ENCODE results near the gene MYO9B.
A peak's percentile ranks its signal among the peaks of the same experiment; 100 is the strongest.

The MYO9B gene

DNA sequence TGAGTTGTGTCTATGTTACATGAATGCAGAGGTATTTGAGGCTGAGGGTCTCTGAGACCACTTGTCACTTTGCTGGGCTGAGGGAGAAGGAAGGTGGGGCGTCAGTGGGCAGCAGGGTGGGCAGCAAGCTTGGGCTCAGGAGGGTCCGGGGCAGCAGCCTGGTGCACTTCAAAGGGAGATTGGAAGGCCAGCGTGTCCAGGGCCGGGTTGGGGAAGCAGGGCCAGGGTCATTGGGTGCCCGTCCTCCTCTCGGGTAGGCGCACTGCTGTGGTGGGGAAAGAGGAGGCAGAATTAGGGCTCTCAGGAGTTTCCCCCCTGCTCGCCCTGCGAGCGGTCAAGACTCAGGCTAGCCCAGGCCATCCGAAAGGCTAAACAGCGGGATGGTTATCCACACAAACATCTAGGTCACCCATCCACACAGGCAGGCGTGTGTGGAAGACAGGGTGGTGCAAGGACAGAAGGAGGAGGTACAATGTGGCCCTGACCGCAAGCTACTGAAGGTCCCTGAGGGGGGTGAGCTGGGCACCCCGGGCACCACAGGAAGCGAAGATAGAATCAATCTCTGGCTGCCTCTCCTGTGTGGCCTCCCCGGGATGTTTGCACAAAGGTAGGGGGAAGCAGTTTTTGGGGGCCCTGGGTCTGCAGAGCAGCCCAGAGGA, 37.7 kb downstream of the MYO9B start:
- H3K4me3 ChIP-seq (replicated peaks; ENCODE audit: low read depth, low read length), result no peak overlapping the region
- TF ChIP-seq, protein P1, sequence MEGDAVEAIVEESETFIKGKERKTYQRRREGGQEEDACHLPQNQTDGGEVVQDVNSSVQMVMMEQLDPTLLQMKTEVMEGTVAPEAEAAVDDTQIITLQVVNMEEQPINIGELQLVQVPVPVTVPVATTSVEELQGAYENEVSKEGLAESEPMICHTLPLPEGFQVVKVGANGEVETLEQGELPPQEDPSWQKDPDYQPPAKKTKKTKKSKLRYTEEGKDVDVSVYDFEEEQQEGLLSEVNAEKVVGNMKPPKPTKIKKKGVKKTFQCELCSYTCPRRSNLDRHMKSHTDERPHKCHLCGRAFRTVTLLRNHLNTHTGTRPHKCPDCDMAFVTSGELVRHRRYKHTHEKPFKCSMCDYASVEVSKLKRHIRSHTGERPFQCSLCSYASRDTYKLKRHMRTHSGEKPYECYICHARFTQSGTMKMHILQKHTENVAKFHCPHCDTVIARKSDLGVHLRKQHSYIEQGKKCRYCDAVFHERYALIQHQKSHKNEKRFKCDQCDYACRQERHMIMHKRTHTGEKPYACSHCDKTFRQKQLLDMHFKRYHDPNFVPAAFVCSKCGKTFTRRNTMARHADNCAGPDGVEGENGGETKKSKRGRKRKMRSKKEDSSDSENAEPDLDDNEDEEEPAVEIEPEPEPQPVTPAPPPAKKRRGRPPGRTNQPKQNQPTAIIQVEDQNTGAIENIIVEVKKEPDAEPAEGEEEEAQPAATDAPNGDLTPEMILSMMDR (IDR thresholded peaks at IDR 0.05; ENCODE audit: insufficient read depth, low read length, poor library complexity, severe bottlenecking), result no peak
- peaks cover 44% of the 10 kb centered on the region for H3K36me3 ChIP-seq (ENCODE audit: control insufficient read depth, insufficient read depth, low read length)
- no peaks in the 10 kb centered on the region for H3K27me3 ChIP-seq (replicated peaks; ENCODE audit: control insufficient read depth, insufficient read depth, low read length)
- DNase-seq (ENCODE audit: extremely low read depth, insufficient read length), result no peak

DNA sequence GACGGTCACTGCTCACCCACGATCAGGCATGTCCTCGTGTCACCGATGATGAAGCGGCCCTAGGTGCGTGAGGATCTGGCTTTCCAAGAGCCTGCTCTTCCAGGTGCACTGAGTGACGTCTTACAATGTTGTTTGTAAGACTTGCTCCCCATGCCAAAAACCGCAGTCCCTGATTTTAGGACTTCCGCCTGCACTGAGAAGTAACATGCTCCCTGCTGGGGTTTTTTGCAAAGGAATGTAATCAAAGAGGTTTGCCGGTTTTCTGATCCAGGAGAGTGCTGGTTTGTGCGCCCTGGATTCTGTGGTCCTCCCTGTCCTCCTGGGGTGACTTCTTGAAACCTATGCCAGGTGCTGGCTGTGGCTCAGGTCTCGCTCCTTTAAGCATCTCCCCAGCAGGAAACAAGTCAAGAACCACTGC, 38.8 kb downstream of the MYO9B start:
- TF ChIP-seq, protein P1 (IDR thresholded peaks at IDR 0.05; ENCODE audit: insufficient read depth, low read length, poor library complexity, severe bottlenecking), result no peak
- Histone ChIP-seq H3K27me3 (replicated peaks; ENCODE audit: control insufficient read depth, insufficient read depth, low read length) (no peaks in the 10 kb centered on the region), H3K4me3 (replicated peaks; ENCODE audit: low read depth, low read length) (no peak overlapping the region), H3K36me3 (ENCODE audit: control insufficient read depth, insufficient read depth, low read length) (peaks cover 47% of the 10 kb centered on the region)
- no peak for DNase-seq (ENCODE audit: extremely low read depth, insufficient read length)

DNA sequence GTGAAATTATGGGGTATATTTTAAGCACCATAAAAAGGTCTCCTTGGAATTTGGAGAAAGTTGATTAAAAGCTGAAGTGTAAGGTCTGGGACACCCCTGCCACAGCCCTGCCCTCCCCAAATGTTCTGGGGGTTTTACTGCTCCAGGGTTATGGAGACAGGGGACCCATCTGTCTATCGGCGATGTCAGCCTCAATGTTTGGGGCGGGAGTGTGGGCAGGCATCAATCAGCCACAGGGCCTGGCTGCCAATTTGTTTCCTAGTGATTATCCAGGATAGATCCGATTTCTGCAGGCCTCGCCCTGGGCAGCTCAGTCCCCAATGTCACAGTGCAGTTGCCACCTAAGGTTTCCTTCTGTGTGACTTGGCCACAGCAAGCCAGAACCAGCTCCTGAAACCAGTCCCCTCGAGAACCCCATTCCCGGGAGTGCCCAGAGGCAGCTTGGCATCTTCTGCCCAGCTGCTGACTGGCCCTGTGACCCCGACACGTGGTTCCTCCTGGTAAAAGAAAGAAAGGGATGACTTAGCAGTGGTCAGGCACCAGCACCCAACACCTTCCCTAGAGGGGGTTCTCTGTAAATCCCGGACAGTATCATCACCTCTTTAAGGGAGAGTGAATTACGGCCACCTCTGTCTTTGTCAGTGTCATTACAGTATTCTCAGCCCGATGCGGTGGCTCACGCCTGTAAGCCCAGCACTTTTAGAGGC, 41.6 kb downstream of the MYO9B start:
- Histone ChIP-seq H3K4me3 (replicated peaks; ENCODE audit: low read depth, low read length) (no peak overlapping the region), H3K36me3 (ENCODE audit: control insufficient read depth, insufficient read depth, low read length) (peaks cover 34% of the 10 kb centered on the region), H3K27me3 (replicated peaks; ENCODE audit: control insufficient read depth, insufficient read depth, low read length) (no peaks in the 10 kb centered on the region)
- peak; percentile 24 for DNase-seq (ENCODE audit: extremely low read depth, insufficient read length)
- TF ChIP-seq, protein P1 (IDR thresholded peaks at IDR 0.05; ENCODE audit: insufficient read depth, low read length, poor library complexity, severe bottlenecking), result no peak

DNA sequence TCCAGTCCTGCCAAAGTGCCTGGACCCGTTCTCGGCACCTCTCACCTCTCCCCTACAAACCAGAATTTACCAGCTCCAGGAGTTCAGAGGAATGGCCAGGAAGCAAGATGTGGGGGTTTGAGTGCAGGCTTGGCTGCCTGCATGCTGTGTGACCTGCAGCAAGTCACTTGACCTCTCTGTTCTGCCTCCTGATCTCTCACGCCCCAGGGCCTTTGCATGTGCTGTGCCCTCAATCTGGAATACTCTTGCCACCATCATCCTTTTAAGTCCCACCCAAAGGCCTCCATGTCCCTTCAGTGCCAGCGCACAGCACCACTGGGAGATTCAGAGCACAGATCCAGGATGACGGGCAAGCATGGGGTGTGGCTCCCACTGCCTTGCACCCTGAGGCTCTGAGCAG, 43.4 kb downstream of the MYO9B start:
- H3K36me3 ChIP-seq (ENCODE audit: control insufficient read depth, insufficient read depth, low read length), result peaks cover 22% of the 10 kb centered on the region
- no peaks in the 10 kb centered on the region for H3K27me3 ChIP-seq (replicated peaks; ENCODE audit: control insufficient read depth, insufficient read depth, low read length)
- no peak for DNase-seq (ENCODE audit: extremely low read depth, insufficient read length)
- no peak overlapping the region for H3K4me3 ChIP-seq (replicated peaks; ENCODE audit: low read depth, low read length)
- TF ChIP-seq, protein P1 (IDR thresholded peaks at IDR 0.05; ENCODE audit: insufficient read depth, low read length, poor library complexity, severe bottlenecking), result no peak

DNA sequence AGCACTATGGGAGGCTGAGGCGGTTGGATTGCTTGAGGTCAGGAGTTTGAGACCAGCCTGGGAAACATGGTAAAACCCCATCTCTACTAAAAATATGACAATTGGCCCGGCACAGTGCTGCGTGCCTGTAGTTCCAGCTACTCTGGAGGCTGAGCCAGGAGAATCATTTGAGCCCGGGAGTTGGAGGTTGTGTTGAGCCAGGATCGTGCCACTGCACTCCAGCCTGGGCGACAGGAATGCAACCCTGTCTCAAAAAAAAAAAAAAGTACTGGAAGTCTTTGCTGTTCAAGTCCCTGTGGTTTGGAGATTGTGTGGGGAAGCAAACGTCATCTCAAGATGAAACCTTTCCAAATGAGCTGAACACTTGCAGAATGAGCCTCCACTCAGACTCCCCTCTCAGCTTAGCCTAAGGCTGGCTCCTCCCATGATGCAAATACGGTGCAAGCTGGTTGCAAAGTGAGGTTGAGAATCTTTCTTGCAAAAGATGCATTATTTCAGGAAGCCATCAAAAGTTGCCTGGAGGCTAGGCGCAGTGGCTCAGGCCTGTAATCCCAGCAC, 46.2 kb downstream of the MYO9B start:
- Histone ChIP-seq H3K36me3 (ENCODE audit: control insufficient read depth, insufficient read depth, low read length) (peaks cover 13% of the 10 kb centered on the region), H3K4me3 (replicated peaks; ENCODE audit: low read depth, low read length) (no peak overlapping the region), H3K27me3 (replicated peaks; ENCODE audit: control insufficient read depth, insufficient read depth, low read length) (no peaks in the 10 kb centered on the region)
- DNase-seq (ENCODE audit: extremely low read depth, insufficient read length), result peak; percentile 39
- TF ChIP-seq, protein P1 (IDR thresholded peaks at IDR 0.05; ENCODE audit: insufficient read depth, low read length, poor library complexity, severe bottlenecking), result no peak
